NOMO-1 treated with dmso at 0.1 percent for 144 hours (cell line): Measurements from ENCODE around the gene PRKRA.
"Not testable (repeated sequence)": the region's sequence is repeated elsewhere in the genome, so short reads cannot be mapped to it uniquely, and the experiment has no call there.

Experiments
- DNase-seq: peaks from one replicate; lab custom pipeline; 2025; ENCODE audit not compliant: unreplicated experiment; lab: John Stamatoyannopoulos, UW

Gene PRKRA

GRCh38 chr2:178450774-178451525, at the start of gene PRKRA, which contains the start of gene PJVK:
Gene PRKRA, minus strand, starts transcription at chr2:178451175. Its CDS starts 145 bp downstream, at chr2:178451030.
Gene PJVK, plus strand, starts transcription at chr2:178451378. Its CDS starts 2,032 bp downstream, at chr2:178453410.
- DNase-seq = peak; percentile 91

GRCh38 chr2:178499640-178500039, 48.7 kb upstream of the PRKRA start:
- no peak for DNase-seq

DNA sequence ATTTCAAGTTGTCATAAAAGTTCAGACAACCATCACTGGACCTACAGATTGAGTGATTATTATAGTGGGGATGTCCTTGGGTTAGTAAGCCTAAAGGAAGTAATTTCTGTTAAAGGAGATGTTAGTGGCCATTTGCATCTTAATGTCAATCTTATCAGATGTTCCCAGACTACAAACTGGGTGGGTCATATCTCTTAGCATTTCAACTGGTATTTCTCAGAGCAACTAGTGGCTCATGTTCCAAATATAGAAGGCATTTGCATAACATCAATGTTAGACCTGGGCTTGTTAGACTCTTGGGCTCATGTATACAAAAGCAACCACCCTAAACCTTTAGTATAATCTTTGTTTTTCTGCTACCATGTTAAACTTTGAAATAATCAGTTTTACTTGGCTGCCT, 47.2 kb upstream of the PRKRA start:
- no peak for DNase-seq

DNA sequence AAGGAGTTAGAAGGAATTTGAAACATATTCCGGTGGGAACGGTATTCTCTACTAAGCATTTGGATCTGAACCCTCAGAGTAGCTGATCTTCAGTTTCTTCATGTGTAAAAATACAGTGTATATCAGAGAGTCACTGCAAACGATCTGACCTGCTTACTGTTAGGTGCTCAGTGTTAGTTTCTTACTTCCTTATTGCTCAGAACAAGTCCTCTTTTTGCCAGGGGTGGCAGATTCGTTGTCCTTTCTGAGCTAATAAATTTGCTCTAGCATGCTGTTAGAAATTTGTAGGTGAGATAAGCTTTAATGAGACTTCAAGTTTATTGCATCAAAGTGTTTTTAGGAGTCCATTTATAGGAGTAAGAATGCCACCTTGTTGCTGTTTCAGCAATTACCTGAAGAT, 45.1 kb upstream of the PRKRA start:
- no peak for DNase-seq

DNA sequence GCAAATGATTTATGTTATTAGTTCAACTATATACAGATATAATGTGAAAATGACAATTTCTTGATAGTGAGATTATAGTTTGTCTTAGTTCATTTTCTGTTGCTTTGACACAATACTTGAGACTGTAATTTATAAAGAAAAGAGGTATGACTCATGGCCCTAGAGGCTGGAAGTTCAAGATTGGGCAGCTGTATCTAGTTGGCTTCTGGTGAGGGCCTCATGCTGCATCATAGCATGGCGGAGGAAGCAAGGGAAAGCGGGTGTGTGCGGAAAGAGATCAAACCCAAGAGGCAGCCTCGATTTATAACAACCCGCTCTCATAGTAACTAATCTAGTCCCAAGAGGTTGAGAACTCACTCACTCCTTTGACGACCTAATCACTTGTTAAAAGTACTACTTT, 40.6 kb upstream of the PRKRA start:
- DNase-seq = no peak

GRCh38 chr2:178485356-178485755, 34.4 kb upstream of the PRKRA start:
- DNase-seq = no peak

DNA sequence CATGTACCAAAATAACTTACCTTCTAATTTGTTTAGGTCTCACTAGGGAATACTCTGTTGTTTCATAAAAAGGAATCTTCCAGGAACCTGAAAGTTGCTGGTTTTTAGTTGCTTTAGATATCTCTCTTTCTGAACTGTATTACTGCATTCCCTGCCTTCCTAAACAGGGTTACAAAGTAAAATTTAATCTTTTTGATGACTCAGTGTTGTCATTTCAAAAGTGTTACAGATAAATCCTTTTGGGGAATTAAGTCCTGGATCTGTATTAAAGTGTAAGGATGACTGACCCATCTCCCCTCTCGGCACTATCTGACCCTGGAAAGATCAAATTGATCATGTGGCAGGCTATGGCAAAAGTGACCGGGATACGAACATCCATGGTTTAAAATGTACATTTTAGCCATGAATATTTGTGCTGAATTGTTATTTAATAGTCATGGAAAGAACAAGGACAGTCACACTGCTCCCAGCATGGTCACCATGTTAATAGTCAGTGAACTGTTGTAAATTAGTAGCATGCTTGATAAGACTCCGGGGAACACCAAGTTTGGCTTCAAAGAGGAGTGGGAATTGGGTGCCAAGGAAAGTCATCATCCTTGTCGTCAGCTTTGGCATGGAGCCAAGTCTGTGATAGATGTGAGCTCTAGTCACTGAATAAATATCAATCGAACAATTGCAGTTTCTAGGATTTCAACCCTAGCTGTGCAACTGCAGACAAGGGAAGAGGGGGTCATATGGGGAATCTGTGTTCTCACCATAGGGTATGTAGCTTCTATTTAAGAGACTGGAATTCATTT, 33.5 kb upstream of the PRKRA start:
- no peak for DNase-seq

DNA sequence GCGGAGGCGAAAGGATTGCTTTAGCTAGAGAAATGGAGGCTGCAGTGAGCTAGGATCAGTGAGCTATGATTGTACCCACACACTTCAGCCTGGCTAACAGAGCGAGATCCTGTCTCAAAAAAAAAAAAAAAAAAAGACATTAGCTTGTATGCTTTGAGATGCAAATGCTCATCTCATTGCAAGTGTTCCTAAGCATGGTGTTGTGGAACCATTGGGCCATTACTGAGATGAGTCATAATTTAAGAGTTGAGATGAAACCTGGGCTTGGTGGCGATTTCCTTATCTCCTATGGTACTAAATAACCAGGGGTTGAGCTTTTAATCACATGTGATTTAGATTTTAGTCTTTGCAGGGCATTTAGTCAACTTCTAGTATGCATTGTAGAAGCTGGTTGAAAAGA, 31.5 kb upstream of the PRKRA start:
- no peak for DNase-seq

DNA sequence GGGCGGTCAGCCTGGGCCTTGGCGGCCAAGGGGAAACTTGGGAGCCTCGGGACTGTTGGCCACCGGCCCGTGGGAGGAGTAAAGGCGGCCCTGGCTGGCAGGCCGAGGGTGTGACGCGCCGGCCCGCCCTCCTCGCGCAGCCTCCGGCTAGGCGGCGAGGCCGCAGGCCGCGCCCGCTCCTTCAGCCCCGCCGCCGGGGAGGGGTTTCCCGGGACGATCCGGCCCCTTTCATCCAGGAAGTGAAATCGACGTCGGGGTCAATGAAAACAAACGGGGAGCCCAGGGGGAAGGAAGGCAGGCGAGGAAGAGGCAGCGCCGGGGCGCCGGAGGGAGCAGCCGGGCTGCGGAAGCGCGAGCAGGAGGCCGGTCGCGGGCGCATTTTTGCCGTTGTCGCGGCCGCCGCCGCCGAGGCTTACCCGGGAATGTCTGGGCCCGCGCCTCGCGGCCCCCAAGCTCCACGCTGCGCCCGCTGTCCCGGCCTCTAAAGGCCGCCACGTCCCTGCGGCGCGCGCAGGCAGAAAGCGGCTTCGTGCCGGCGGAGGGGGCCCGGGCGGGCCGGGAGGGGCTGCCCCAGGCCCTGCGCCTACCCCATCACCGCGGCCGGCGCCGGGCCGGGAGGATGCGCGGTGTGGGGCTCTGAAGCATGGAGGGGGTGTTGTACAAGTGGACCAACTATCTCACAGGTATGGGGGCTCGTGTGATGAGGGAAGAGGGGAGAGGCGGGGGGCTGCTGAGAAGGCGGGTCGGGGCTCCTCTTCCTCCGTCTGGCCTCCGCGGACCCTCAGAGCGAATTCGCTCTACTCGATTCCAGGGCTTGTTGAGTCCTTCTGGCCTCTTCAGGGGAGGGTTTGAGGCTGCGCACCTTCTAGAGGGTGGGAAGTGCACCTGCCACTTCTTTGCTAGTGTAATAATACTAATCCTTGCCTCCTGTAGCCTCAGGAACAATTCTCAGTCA, 29.5 kb upstream of the PRKRA start, which contains the start of gene PLEKHA3:
PLEKHA3 (plus strand) TSS at position 231 of the 955 bp plus-strand sequence; CDS start at position 644, 413 bp downstream.
- DNase-seq = peak; percentile 71

DNA sequence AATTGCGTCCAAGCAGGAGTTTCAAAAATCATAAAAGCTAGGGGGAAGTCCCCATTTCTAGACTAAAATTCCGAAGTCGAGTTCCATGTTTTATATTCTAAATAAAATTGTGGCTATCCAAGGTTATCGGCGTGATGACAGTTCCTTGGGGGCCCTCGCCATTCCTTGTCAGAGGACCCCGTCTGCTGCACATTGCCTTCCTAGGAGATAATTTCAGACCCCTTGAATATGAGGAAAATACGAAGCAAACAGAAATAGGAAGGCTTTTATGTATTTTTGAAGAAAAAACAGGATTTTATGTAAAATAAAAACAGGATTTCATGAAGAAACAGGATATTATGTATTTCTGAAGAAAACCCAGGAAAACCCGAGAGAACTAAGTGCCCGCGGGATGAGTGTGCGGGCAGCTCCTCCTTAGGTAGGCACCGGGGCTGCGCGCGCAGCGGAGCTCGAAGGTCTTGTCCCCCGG, 28.8 kb upstream of the PRKRA start:
- no peak for DNase-seq

DNA sequence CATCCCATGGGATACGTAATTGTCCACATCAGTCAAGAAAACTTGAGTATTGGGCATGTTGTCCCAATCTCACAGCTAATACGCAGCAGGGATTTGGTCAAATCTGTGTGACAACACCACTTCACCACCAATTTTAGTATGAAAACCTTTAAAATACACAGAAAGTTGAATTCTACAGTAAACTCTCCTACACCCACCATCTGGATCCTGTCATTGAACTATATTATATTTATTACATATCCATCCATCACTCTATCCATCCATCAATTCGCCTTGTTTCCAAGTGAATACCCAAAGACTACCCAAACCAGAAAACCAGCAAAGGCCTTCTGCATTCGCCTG, 28.3 kb upstream of the PRKRA start:
- DNase-seq = no peak

DNA sequence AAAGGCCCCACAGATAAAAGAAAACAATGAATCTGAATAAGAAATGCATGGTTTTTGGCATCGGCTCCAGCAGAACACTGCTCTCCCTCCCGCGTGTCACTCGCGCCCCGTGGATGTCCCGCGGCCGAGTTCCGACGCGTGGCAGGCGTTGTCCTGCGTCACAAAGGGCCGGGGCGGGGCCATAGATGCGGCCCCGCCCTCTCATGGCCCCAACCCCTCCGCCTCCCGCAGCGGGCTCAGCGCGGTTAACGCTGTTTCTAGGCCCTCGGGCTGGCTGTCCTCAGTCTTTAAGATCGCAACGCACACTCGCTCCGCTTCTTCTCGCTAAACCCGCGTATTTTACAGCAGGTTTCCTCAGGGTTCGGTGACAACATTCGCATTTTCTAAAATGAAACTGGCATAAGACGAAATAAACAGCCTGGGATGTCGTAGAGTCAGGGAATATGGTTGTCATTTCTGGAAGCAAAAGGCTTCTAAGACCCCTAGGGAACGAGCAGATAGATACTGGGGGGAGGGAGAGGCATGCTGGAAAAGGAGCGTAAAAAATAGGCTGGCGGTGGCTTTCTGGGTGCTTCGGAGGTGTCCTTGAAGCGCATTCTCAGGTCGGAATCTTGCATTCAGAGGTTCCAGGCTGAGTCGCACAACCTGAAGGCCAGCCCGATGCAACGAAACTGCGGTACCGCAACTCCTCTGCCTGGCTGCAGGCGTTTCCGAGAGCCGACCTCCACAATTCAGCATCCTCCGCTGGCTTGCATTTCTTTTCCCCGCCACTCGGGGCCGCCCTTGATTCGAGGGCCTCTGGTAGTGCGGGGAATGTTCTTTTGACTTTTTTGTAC, 27.7 kb upstream of the PRKRA start, which contains the start of gene FKBP7:
FKBP7 (minus strand) TSS at position 162 of the 836 bp plus-strand sequence; CDS start at position 61, 101 bp downstream.
- DNase-seq = peak; percentile 66

- no peak for DNase-seq
Measured at GRCh38 chr2:178478130-178478438, 27.1 kb upstream of the PRKRA start.

GRCh38 chr2:178477443-178478129, 26.6 kb upstream of the PRKRA start:
- DNase-seq = no peak

DNA sequence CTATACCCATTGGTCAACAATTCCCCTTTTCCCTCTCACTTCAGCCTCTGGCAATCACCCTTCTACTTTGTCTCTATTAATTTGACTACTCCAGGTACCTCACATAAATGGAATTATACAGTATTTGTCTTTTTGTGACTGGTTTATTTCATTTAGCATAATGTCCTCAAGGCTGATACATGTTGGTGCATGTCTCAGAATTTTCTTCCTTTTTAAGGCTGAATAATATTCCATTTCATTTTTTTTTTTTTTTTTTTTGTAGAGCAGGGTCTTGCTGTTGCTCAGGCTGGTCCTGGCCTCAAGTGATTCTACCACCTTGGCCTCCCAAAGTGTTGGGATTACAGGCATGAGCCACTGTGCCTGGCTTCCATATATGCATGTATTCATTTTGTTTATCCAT, 25.5 kb upstream of the PRKRA start:
- DNase-seq = no peak

DNA sequence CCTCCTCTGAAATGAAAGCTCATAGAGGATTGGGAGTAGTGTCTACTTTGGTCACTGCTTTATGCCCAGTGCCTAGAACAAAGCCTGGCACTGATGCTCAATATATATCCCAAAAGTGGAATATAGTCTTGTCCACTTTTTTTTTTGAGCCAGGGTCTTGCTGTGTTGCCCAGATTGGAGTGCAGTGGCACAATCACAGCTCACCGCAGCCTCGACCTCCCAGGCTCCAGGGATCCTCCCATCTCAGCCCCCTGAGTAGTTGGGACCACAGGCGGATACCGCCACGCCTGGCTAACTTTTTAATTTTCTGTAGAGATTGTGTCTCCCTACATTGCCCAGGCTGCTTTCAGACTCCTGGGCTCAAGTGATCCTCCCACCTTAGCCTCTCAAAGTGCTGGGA, 23.6 kb upstream of the PRKRA start:
- no peak for DNase-seq

- DNase-seq = no peak
Measured at GRCh38 chr2:178473931-178474330, 23.0 kb upstream of the PRKRA start.

GRCh38 chr2:178473373-178473772, 22.4 kb upstream of the PRKRA start:
- no peak for DNase-seq

- DNase-seq = not testable (repeated sequence)
Measured at GRCh38 chr2:178471313-178471712, 20.3 kb upstream of the PRKRA start.
